Upper lobe of left lung (tissue), 6 donors: ENCODE data around the gene SPTBN1. TPM values are rescaled to one million over a fixed set of nuclear protein-coding genes. Genes with fewer than 3 reads are reported as not detected.

Experiments used
- ATAC-seq, 2 donors: fragments of 200-7000 bp; cut with Tn5 transposase; one replicate each; pipeline ENCODE4 v1.9.1; 2022; ENCODE audit warnings: mild to moderate bottlenecking in 2 of 2, moderate library complexity in 2 of 2; ENCODE audit not compliant: low FRiP score in 2 of 2
- DNase-seq, 2 donors: peaks; one replicate each; pipeline ENCODE4 v3.0.0-alpha.2; 2019 to 2020
- H3K27ac ChIP-seq, 4 donors: fragments of 200-600 bp; sonication (generic); one replicate each; pipeline ENCODE4 v1.5.1; 2016 to 2019
- H3K27me3 ChIP-seq, 4 donors: fragments of 200-600 bp; sonication (generic); one replicate each; pipeline ENCODE4 v1.5.1; 2017 to 2019
- H3K36me3 ChIP-seq, 4 donors: fragments of 200-600 bp; sonication (generic); one replicate each; pipeline ENCODE4 v1.5.1; 2016 to 2019
- H3K4me1 ChIP-seq, 4 donors: fragments of 200-600 bp; sonication (generic); one replicate each; pipeline ENCODE4 v1.5.1; 2018 to 2019
- H3K4me3 ChIP-seq, 4 donors: fragments of 200-600 bp; sonication (generic); one replicate each; pipeline ENCODE4 v1.5.1; 2017 to 2019; ENCODE audit warnings: mild to moderate bottlenecking in 2 of 4, moderate library complexity in 1 of 4
- H3K9me3 ChIP-seq, 4 donors: fragments of 200-600 bp; sonication (generic); one replicate each; pipeline ENCODE4 v1.5.1; 2018 to 2019
- EP300 ChIP-seq, 4 donors: sonication (generic); formaldehyde crosslinking; IDR thresholded peaks; one replicate each; pipeline ENCODE4 v1.5.1; 2017; ENCODE audit warnings: antibody characterized with exemption in 4 of 4, control low read depth in 2 of 4
- POLR2A ChIP-seq, 4 donors: fragments of 450-650 bp; IDR thresholded peaks; one replicate each; pipeline ENCODE4 v1.5.1; 2016 to 2017; ENCODE audit warnings: antibody characterized with exemption in 4 of 4, mild to moderate bottlenecking in 2 of 4
- POLR2AphosphoS5 ChIP-seq, 2 donors: sonication (generic); formaldehyde crosslinking; IDR thresholded peaks; one replicate each; pipeline ENCODE4 v1.5.1; 2017; ENCODE audit warnings: antibody characterized with exemption in 2 of 2
- WGBS, 2 donors: methylation state at CpG; one replicate each; pipeline ENCODE4 v1.1.5; 2017 to 2018; 5-methylcytosine and 5-hydroxymethylcytosine counted together
- total RNA-seq, 6 donors: library from RNA; depleted of rRNA in 4 of 6; stranded (reverse); fragments of >200 nt in 4 of 6; gene quantifications; one replicate each; pipeline versions ENCODE4 v1.1.0 to v1.2.1, GENCODE V29; 2016 to 2021
- TF ChIP-seq, protein P1 (sequence below), 6 experiments: fragments of 450-650 bp in 4 of 6; fragments of 200-600 bp in 2 of 6; sonication (generic) in 2 of 6; IDR thresholded peaks; one replicate each; pipeline ENCODE4 v1.5.1; 2016 to 2019; ENCODE audit warnings: antibody characterized with exemption in 6 of 6
- donor health status: DM: no; HTN: no; CAD: no; lungs with moderate emphysema.
- donor health status: DM: no; HTN: yes; CAD: no; lungs with severe emphysema.

The SPTBN1 gene
- total RNA-seq, 6 donors from 2014 or later = 449 to 911 (median 654) TPM

GRCh38 chr2:54613794-54614257, 157.7 kb downstream of the SPTBN1 start:
- Histone ChIP-seq H3K4me1 (peaks cover 59 to 91% (median 73%) of the 10 kb centered on the region in 4 donors), H3K27me3 (no peaks in the 10 kb centered on the region), H3K36me3 (peaks cover 8 to 54% (median 27%) of the 10 kb centered on the region in 4 donors), H3K27ac (peak overlapping the region; percentile 36 to 76 (median 60)), H3K4me3 (no peak overlapping the region), H3K9me3 (no peaks in the 10 kb centered on the region)
- DNase-seq = no peak
- no peak for ATAC-seq
- WGBS, 2 donors = 47 to 58% methylated on average over 6 of the region's 6 CpGs
- TF ChIP-seq, protein P1, sequence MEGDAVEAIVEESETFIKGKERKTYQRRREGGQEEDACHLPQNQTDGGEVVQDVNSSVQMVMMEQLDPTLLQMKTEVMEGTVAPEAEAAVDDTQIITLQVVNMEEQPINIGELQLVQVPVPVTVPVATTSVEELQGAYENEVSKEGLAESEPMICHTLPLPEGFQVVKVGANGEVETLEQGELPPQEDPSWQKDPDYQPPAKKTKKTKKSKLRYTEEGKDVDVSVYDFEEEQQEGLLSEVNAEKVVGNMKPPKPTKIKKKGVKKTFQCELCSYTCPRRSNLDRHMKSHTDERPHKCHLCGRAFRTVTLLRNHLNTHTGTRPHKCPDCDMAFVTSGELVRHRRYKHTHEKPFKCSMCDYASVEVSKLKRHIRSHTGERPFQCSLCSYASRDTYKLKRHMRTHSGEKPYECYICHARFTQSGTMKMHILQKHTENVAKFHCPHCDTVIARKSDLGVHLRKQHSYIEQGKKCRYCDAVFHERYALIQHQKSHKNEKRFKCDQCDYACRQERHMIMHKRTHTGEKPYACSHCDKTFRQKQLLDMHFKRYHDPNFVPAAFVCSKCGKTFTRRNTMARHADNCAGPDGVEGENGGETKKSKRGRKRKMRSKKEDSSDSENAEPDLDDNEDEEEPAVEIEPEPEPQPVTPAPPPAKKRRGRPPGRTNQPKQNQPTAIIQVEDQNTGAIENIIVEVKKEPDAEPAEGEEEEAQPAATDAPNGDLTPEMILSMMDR (IDR thresholded peaks at IDR 0.05) = no peak
- TF ChIP-seq POLR2A (IDR thresholded peaks at IDR 0.05) (no peak), POLR2AphosphoS5 (IDR thresholded peaks at IDR 0.05) (no peak), EP300 (IDR thresholded peaks at IDR 0.05) (no peak)

DNA sequence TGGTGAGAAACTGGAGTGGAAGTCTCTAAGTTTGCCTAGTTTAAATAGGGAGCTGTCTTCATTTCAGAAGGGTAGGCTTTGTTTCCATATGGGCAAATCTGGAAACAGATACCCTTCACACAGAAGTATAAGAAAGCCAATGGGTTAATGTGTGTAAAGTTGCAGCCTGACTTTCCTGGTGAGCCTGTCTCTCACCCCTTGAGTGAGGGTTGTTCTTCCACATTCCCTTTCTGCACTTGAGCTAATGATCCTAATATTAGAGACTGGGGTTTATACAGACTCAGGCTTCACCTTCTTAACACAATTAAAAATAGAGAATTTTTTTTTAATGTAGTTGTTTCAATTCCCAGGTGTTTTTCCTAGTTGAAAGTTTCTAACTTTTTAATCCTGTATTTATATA, 158.7 kb downstream of the SPTBN1 start:
- TF ChIP-seq, protein P1 (IDR thresholded peaks at IDR 0.05) = no peak
- no peak for TF ChIP-seq POLR2A (IDR thresholded peaks at IDR 0.05)
- TF ChIP-seq POLR2AphosphoS5 (IDR thresholded peaks at IDR 0.05) = no peak
- TF ChIP-seq EP300 (IDR thresholded peaks at IDR 0.05) = no peak
- Histone ChIP-seq H3K27me3 (no peaks in the 10 kb centered on the region), H3K27ac (peak overlapping the region in 2 of 4 donors; percentile 66 to 76), H3K4me1 (peaks cover 62 to 92% (median 77%) of the 10 kb centered on the region in 4 donors), H3K9me3 (no peaks in the 10 kb centered on the region), H3K36me3 (peaks cover 8 to 64% (median 28%) of the 10 kb centered on the region in 4 donors), H3K4me3 (no peak overlapping the region)
- ATAC-seq (no peak), DNase-seq (no peak)

DNA sequence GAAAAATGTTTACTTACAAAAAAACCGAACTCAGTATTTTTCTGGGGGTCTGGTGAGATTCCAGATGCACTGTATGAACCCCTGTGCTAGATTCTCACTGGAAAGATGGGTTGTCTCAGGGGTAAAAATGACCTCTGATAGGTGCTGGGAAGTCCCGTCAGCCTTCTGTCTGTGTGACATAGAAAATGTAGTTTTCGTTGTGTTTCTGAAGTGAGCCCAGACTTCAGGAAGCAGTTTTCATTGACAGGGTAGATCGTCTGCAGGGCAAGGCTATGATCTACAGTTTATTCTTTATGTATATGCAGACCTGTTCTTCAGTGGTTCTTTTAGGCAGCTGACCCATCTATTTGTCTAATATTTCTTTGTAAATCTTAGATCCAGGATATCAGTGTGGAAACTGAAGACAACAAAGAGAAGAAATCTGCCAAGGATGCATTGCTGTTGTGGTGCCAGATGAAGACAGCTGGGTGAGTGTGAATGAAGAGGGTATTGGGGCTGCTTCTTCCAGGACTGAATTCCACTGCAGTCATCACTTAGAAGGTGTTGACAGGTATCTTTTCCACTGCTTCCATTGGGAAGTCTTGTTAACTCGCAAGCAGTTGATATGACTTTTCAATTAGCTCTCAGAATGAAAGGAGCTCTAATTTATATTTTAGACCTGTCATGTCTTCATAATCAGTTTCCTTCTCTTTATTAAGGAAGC, 159.9 kb downstream of the SPTBN1 start:
- peak overlapping the region in 3 of 4 donors; percentile 17 to 76 (median 66) for H3K27ac ChIP-seq
- ATAC-seq (no peak), DNase-seq (no peak)
- no peak overlapping the region for H3K4me3 ChIP-seq
- peaks cover 8 to 72% (median 35%) of the 10 kb centered on the region in 4 donors for H3K36me3 ChIP-seq
- 61 to 81% methylated on average over 5 of the region's 5 CpGs for WGBS, 2 donors
- H3K27me3 ChIP-seq = no peaks in the 10 kb centered on the region
- no peaks in the 10 kb centered on the region for H3K9me3 ChIP-seq
- TF ChIP-seq EP300 (IDR thresholded peaks at IDR 0.05) (no peak), POLR2AphosphoS5 (IDR thresholded peaks at IDR 0.05) (no peak), POLR2A (IDR thresholded peaks at IDR 0.05) (no peak)
- peaks cover 54 to 84% (median 70%) of the 10 kb centered on the region in 4 donors for H3K4me1 ChIP-seq

- Histone ChIP-seq H3K4me1 (peaks cover 48 to 76% (median 63%) of the 10 kb centered on the region in 4 donors), H3K36me3 (peaks cover 7 to 81% (median 45%) of the 10 kb centered on the region in 4 donors), H3K27me3 (no peaks in the 10 kb centered on the region), H3K27ac (peak overlapping the region in 3 of 4 donors; percentile 7 to 80 (median 76)), H3K4me3 (no peak overlapping the region), H3K9me3 (no peaks in the 10 kb centered on the region)
- ATAC-seq (no peak), DNase-seq (no peak)
- WGBS, 2 donors = 71 to 72% methylated on average over 7 of the region's 7 CpGs
- TF ChIP-seq EP300 (IDR thresholded peaks at IDR 0.05) (no peak), POLR2AphosphoS5 (IDR thresholded peaks at IDR 0.05) (peak in 1 of 2 donors; percentile 58), POLR2A (IDR thresholded peaks at IDR 0.05) (no peak)
- TF ChIP-seq, protein P1 (IDR thresholded peaks at IDR 0.05) = no peak
Measured at GRCh38 chr2:54617409-54617808, 161.3 kb downstream of the SPTBN1 start.

GRCh38 chr2:54618646-54619565, 162.8 kb downstream of the SPTBN1 start:
- peaks cover 33 to 61% (median 48%) of the 10 kb centered on the region in 4 donors for H3K4me1 ChIP-seq
- no peaks in the 10 kb centered on the region for H3K9me3 ChIP-seq
- H3K4me3 ChIP-seq = no peak overlapping the region
- TF ChIP-seq EP300 (IDR thresholded peaks at IDR 0.05) (peak in 2 of 4 donors; percentile 5 to 41), POLR2AphosphoS5 (IDR thresholded peaks at IDR 0.05) (no peak)
- ATAC-seq = no peak
- 55 to 60% methylated on average over 5 of the region's 5 CpGs for WGBS, 2 donors
- H3K27me3 ChIP-seq = no peaks in the 10 kb centered on the region
- H3K36me3 ChIP-seq = peaks cover 8 to 94% (median 56%) of the 10 kb centered on the region in 4 donors
- no peak for DNase-seq
- peak overlapping the region; percentile 57 to 80 (median 70) for H3K27ac ChIP-seq
